Measurements from ENCODE around the gene LEMD3.

DNA sequence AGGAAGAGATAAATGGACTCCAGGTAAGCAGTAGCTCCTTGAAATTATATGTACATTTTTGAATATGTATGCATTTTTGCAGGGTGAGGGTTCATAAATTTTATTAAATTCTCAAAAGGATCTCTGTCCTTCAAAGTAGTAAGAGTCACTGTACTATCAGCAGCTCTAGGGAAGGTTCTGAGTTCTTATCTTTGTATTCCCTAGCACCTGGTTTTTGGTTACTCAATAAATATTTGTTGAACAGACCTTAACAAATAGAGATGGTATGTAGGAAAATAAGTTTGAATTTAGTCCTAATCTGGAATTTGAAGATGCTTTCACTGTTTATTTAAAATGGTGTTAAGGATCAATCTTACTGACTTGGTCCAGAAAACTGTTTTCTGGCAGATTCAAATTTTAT is 18.3 kb downstream of the LEMD3 start:
- TF ChIP-seq, protein P1, sequence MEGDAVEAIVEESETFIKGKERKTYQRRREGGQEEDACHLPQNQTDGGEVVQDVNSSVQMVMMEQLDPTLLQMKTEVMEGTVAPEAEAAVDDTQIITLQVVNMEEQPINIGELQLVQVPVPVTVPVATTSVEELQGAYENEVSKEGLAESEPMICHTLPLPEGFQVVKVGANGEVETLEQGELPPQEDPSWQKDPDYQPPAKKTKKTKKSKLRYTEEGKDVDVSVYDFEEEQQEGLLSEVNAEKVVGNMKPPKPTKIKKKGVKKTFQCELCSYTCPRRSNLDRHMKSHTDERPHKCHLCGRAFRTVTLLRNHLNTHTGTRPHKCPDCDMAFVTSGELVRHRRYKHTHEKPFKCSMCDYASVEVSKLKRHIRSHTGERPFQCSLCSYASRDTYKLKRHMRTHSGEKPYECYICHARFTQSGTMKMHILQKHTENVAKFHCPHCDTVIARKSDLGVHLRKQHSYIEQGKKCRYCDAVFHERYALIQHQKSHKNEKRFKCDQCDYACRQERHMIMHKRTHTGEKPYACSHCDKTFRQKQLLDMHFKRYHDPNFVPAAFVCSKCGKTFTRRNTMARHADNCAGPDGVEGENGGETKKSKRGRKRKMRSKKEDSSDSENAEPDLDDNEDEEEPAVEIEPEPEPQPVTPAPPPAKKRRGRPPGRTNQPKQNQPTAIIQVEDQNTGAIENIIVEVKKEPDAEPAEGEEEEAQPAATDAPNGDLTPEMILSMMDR (IDR thresholded peaks at IDR 0.05; ENCODE audit: borderline replicate concordance, extremely low read depth, low read length, poor library complexity, severe bottlenecking) = no peak
- no peak for TF ChIP-seq EZH2 (IDR thresholded peaks at IDR 0.05; ENCODE audit: borderline replicate concordance, low read depth, low read length, severe bottlenecking)

All from DND-41 (cell line).